ENCODE measurements around the gene IRS2.

DNA sequence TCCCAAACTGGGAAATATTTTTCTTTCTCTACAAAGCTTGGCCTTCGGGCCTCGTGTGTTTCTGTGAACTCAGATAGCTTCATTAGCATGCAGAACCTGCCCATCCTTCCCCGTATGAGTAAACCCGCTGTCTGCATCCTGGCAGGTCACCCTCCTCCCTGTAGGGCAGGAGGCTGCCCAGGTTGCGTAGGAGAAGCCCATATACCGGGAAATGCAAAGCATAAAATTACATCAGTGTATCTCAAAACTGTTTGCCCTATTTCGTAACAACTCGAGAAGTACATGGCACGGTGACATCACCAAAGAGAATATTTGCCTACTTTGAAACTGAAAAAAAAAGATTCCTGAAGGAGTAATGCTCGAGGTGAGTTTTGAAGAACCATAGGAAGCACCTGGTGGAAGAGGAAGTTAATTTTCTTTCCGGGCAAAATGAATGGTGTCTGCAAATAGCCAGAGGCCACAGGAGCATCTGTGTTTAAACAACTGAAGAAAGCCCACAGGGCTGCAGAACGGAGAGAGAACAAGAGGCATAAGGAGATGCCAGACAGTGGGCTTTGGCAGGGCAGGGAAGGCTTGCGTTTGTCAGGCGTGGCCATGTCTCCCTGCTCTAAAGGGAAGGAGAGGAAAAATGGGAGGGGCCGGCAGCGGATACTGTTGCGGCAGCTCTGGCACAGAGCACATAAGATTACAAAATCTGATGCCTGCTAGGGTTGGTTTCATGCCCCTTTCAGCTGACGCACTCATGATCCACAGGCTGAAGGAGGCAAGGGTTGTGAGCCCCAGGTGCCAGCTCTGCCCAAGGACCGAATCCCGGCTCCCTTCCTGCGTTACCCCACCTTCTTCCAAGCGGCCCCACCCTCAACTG, 81.4 kb downstream of the IRS2 start:
- TF ChIP-seq, protein P1, sequence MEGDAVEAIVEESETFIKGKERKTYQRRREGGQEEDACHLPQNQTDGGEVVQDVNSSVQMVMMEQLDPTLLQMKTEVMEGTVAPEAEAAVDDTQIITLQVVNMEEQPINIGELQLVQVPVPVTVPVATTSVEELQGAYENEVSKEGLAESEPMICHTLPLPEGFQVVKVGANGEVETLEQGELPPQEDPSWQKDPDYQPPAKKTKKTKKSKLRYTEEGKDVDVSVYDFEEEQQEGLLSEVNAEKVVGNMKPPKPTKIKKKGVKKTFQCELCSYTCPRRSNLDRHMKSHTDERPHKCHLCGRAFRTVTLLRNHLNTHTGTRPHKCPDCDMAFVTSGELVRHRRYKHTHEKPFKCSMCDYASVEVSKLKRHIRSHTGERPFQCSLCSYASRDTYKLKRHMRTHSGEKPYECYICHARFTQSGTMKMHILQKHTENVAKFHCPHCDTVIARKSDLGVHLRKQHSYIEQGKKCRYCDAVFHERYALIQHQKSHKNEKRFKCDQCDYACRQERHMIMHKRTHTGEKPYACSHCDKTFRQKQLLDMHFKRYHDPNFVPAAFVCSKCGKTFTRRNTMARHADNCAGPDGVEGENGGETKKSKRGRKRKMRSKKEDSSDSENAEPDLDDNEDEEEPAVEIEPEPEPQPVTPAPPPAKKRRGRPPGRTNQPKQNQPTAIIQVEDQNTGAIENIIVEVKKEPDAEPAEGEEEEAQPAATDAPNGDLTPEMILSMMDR (IDR thresholded peaks at IDR 0.05; ENCODE audit: extremely low read depth in 1 of 2, insufficient read depth in 1 of 2, low read depth in 1 of 2, low read length in 2 of 2) = no peak
- TF ChIP-seq POLR2AphosphoS5 (IDR thresholded peaks at IDR 0.05; ENCODE audit: insufficient read depth, low read depth, low read length) (no peak), POLR2A (IDR thresholded peaks at IDR 0.05; ENCODE audit: low read depth, low read length) (no peak), EZH2 (IDR thresholded peaks at IDR 0.05; ENCODE audit: borderline replicate concordance, low read depth, low read length, severe bottlenecking) (no peak), FOS (IDR thresholded peaks at IDR 0.05; ENCODE audit: borderline replicate concordance, insufficient read depth, low read length) (no peak)
- TF ChIP-seq, protein P2, sequence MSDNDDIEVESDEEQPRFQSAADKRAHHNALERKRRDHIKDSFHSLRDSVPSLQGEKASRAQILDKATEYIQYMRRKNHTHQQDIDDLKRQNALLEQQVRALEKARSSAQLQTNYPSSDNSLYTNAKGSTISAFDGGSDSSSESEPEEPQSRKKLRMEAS (IDR thresholded peaks at IDR 0.05; ENCODE audit: insufficient read depth, insufficient read length) = no peak
